AG04449 (cell line): ENCODE measurements around the gene SLC39A13.

Source experiments
- CTCF ChIA-PET: fragments of 350-600 bp; formaldehyde crosslinking; extraction: SDS; loops from one replicate; lab custom pipeline; 2021; ENCODE audit warnings: antibody characterized with exemption; lab: Yijun Ruan, JAX
- POLR2A ChIA-PET: fragments of 400-600, 350-600 bp; formaldehyde crosslinking; extraction: SDS; loops from one replicate; lab custom pipeline; 2020; ENCODE audit warnings: antibody characterized with exemption, inconsistent platforms; lab: Yijun Ruan, JAX
- DNase-seq: peaks from one replicate; pipeline ENCODE4 v3.0.0-alpha.2; 2010; ENCODE audit warnings: low read depth, low spot score
- H3K4me3 ChIP-seq: 2 replicates; pipeline ENCODE4 v1.5.1; 2011; ENCODE audit warnings: low read depth, mild to moderate bottlenecking, control low read depth, low read length
- TF ChIP-seq, protein P1 (sequence below): IDR thresholded peaks from one replicate; pipeline ENCODE4 v1.5.1; 2011; ENCODE audit warnings: mild to moderate bottlenecking, moderate library complexity, low read length, control low read depth, inconsistent platforms; ENCODE audit not compliant: insufficient read depth; ENCODE audit errors: missing control alignments

SLC39A13 gene

DNA sequence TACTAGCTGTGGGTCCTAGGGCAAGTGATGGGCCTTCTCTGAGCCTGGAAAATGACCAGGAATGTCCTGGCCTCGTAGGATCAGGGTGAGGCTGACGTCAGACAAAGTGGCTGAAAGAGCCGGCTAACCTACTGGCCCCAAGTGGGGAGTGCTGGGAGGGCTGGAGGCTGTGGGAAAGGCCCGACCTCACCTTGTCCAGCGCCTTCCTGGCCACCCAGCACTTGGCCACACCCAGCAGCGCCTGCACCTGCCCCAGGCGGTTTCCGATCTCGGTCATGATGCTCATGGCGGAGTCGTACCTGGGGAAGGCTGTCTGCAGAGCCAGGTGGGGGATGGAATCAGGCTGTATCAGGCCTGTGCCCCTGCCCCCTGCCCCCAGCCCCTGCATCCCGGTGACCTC lies 33.0 kb downstream of the SLC39A13 start:
- ChIA-PET POLR2A (no interaction called here), CTCF (interaction anchor here (1.0 to 2.7 kb wide), 2 partner anchors 15 to 67 kb away, joined by 3 to 7 read pairs; partner anchors contain the start of gene PSMC3)
- H3K4me3 ChIP-seq, result no peak overlapping the region
- no peak for DNase-seq
- TF ChIP-seq, protein P1, sequence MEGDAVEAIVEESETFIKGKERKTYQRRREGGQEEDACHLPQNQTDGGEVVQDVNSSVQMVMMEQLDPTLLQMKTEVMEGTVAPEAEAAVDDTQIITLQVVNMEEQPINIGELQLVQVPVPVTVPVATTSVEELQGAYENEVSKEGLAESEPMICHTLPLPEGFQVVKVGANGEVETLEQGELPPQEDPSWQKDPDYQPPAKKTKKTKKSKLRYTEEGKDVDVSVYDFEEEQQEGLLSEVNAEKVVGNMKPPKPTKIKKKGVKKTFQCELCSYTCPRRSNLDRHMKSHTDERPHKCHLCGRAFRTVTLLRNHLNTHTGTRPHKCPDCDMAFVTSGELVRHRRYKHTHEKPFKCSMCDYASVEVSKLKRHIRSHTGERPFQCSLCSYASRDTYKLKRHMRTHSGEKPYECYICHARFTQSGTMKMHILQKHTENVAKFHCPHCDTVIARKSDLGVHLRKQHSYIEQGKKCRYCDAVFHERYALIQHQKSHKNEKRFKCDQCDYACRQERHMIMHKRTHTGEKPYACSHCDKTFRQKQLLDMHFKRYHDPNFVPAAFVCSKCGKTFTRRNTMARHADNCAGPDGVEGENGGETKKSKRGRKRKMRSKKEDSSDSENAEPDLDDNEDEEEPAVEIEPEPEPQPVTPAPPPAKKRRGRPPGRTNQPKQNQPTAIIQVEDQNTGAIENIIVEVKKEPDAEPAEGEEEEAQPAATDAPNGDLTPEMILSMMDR, result no peak

DNA sequence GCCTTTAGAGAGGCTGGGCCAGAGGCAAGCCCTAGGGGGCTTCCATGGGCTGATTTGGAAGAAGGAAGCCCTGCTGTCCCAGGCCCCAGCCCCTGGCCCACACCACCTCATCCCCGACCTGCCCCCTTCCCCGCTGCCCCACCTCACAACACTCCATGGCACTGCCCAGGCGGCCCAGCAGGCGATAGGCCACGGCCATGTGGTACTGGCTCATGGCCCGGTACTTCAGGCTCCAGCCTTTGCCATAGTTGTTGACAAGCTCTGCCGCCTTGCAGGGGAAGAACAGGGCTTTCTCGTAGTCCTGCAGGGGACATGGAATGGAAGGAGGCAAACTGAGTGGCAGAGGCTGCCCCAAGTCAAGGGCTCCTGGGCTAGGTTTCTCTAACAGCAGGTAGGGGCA lies 34.1 kb downstream of the SLC39A13 start:
- no peak overlapping the region for H3K4me3 ChIP-seq
- no peak for DNase-seq
- ChIA-PET CTCF (interaction anchor here (1.7 to 2.7 kb wide), 2 partner anchors 10 to 68 kb away, joined by 4 to 7 read pairs; no protein-coding TSS in a partner anchor), POLR2A (no interaction called here)
- TF ChIP-seq, protein P1, result no peak

DNA sequence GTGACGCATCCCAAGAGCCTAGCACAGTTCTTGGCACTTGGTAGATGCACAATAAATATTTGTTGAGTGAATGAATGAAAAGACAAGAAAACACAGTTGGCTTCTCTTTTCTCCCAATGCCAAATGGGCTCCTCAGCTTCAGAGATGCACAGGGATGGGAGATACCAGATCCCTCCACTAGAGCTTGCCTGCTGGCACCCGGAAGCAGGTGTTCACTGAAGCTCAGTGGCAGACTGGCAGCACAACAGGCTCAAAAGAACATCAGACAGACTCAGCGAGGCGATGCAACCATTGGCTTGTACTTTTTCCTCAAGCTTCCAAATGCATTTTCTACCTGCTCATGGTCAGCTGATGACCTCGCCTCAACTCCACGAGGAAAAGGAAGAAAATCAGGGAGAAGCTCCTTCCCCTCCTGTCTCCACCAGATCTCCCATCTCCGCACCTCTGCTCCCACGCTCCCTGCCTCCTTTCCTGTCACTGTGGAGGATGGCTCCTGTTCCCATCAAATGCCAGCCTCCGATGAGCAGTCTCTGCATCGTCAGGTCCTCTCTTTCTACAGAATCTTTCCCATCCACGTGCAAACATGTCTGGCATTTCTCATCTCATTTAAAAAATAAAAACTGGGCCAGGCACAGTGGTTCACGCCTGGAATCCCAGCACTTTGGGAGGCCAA lies 34.8 kb downstream of the SLC39A13 start:
- CTCF ChIA-PET, result interaction anchor here (1.5 to 2.7 kb wide), 3 partner anchors 10 to 69 kb away, joined by 4 to 8 read pairs (median 7); no protein-coding TSS in a partner anchor
- POLR2A ChIA-PET, result no interaction called here
- no peak overlapping the region for H3K4me3 ChIP-seq
- TF ChIP-seq, protein P1, result no peak
- no peak for DNase-seq

DNA sequence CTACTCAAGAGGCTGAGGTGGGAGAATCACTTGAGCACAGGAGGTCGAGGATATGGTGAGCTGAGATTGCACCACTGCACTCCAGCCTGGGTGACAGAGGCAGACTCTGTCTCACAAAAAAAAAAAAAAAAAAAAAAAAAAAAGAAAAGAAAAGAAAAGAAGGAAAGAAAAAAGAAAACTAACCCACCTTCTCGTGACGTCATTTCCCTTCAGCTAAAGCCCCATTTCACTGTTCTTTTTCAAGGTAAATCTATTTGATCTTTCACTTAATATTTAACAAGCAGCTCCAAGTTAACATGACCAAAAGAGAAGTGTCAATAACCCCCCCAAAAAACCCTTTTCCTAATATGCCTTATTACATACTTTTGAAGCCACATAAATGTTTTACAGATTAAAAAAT lies 35.4 kb downstream of the SLC39A13 start:
- DNase-seq, result no peak
- POLR2A ChIA-PET, result no interaction called here
- H3K4me3 ChIP-seq, result no peak overlapping the region
- CTCF ChIA-PET, result interaction anchor here (1.5 to 2.7 kb wide), 2 partner anchors 9 to 11 kb away, joined by 7 to 8 read pairs; no protein-coding TSS in a partner anchor
- TF ChIP-seq, protein P1, result no peak

DNA sequence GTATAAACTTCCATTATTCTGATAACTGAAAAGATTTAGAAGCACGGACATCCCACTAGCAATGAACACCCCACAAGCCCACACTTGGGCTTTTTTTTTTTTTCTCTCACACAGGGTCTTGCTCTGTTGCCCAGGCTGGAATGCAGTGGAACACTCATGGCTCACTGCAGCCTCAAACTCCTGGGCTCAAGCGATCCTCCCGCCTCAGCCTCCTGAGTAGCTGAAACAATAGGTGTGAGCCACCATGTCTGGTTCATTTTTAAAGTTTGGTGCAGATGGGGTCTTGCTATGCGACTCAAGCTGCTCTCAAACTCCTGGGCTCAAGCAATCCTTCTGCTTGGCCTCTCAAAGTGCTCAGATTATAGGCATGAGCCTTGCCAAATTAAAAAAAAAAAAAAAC lies 37.5 kb downstream of the SLC39A13 start:
- no peak for DNase-seq
- TF ChIP-seq, protein P1, result no peak
- POLR2A ChIA-PET, result no interaction called here
- CTCF ChIA-PET, result interaction anchor here (0.6 to 1.5 kb wide), 3 partner anchors 9 to 81 kb away, joined by 3 to 4 read pairs (median 3); no protein-coding TSS in a partner anchor
- no peak overlapping the region for H3K4me3 ChIP-seq

DNA sequence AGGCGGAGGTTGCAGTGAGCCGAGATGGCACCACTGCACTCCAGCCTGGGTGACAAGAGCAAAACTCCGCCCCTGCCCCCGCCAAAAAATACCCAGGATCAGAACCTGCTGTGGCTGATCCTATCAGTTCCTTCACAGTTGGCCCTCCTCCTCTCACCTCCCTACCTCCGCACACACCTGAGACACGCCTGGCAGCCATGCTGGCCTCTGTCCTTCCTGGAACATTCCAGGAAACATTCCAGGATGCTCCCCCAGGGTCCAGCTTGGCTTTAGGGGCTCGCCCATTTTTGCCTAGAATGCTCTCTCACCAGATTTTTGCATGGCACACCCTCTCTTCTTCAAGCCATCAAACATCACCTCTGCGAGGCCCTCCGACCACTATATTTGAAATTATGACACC lies 38.4 kb downstream of the SLC39A13 start:
- no peak for DNase-seq
- H3K4me3 ChIP-seq, result no peak overlapping the region
- ChIA-PET CTCF (interaction anchor here (1.5 kb wide), 1 partner anchor 82 kb away, joined by 3 read pairs; no protein-coding TSS in a partner anchor), POLR2A (no interaction called here)
- TF ChIP-seq, protein P1, result no peak
